Ishikawa (cell line): ENCODE data around the gene DCAF11.

Experiments
- EGR1 ChIP-seq: IDR thresholded peaks from 2 replicates; pipeline ENCODE4 v1.6.1; 2012
- EP300 ChIP-seq: IDR thresholded peaks from 2 replicates; pipeline ENCODE4 v1.6.1; 2012; ENCODE audit warnings: borderline replicate concordance
- RAD21 ChIP-seq: IDR thresholded peaks from 2 replicates; pipeline ENCODE4 v1.6.1; 2012; ENCODE audit warnings: low read depth
- REST ChIP-seq: IDR thresholded peaks from 2 replicates; pipeline ENCODE4 v1.6.1; 2012; ENCODE audit warnings: low read depth, mild to moderate bottlenecking

DNA sequence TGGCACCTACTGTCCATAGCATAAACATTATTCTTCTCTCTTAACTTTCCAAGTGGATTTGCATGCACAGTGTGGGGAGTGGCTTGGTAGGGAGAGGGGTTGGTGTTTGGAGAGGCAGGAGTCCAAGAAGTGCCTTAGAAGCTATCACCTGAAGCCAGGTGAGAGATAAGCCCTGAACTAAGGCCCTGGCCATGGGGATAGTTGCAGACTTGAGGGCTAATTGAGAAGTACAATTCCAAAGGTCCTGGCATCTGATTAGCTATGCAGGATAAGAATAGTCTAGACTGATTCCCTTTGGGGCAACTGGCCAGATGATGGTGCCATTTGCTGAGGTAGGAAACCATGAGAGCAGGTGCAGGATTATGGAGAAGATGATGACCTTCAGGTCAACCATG, 22.5 kb upstream of the DCAF11 start:
- no peak for TF ChIP-seq REST
- no peak for TF ChIP-seq RAD21
- TF ChIP-seq EGR1: no peak
- TF ChIP-seq EP300: no peak
